ENCODE data around the gene ACADS.

- TF ChIP-seq TCF7L2 (IDR thresholded peaks at IDR 0.05; ENCODE audit: low read depth, low read length), result no peak
- TF ChIP-seq CTCF (IDR thresholded peaks at IDR 0.05), result no peak
- TF ChIP-seq REST (IDR thresholded peaks at IDR 0.05; ENCODE audit: insufficient read depth in 1 of 2, low read depth in 2 of 2, low read length in 1 of 2), result no peak
- no peak for TF ChIP-seq POLR2AphosphoS5 (IDR thresholded peaks at IDR 0.05; ENCODE audit: low read depth, low read length)
- no peak for TF ChIP-seq SIN3A (IDR thresholded peaks at IDR 0.05; ENCODE audit: borderline replicate concordance, insufficient read depth, low read depth, low read length)
Observed at GRCh38 chr12:120738252-120739030, 12.8 kb downstream of the ACADS start.
